IMR-90 (cell line): ENCODE data around the gene GABRR1. TPM values are rescaled to one million over a fixed set of nuclear protein-coding genes. Genes with fewer than 3 reads are reported as not detected.

Source experiments
- ATAC-seq: fragments of 200-7000 bp; cut with Tn5 transposase; 2 replicates; pipeline ENCODE4 v1.9.1; 2020; ENCODE audit warnings: low read depth, mild to moderate bottlenecking, moderate library complexity
- BruUV-seq: library from RNA; stranded (reverse); fragments of 400-500 nt; replicated peaks from 2 replicates; lab custom pipeline; 2021; lab: Mats Ljungman, UMichigan
- CTCF ChIA-PET: fragments of 300-600 bp; formaldehyde crosslinking; extraction: SDS; loops from one replicate; lab custom pipeline; 2021; ENCODE audit warnings: antibody characterized with exemption; lab: Yijun Ruan, JAX
- POLR2A ChIA-PET: fragments of 300-600 bp; sonication (Branson Sonifier 250); formaldehyde crosslinking; loops from one replicate; lab custom pipeline; 2022; ENCODE audit warnings: antibody characterized with exemption; ENCODE audit not compliant: unreplicated experiment; lab: Charles Lee
- DNase-seq: peaks from one replicate; pipeline ENCODE4 v3.0.0; 2013
- H2AFZ ChIP-seq: replicated peaks from 2 replicates; pipeline ENCODE3; 2013; ENCODE audit warnings: low read length, mild to moderate bottlenecking; ENCODE audit not compliant: poor library complexity
- H2AK5ac ChIP-seq: 2 replicates; pipeline ENCODE4 v1.6.1; 2013; ENCODE audit warnings: low read depth, low read length, inconsistent platforms
- H2AK9ac ChIP-seq: replicated peaks from 2 replicates; pipeline ENCODE3; 2013; ENCODE audit warnings: mild to moderate bottlenecking, low read depth, low read length, moderate library complexity; ENCODE audit not compliant: poor library complexity
- H2BK120ac ChIP-seq: 2 replicates; pipeline ENCODE4 v1.6.1; 2013; ENCODE audit warnings: low read depth, low read length, inconsistent platforms
- H2BK15ac ChIP-seq: 3 replicates; pipeline ENCODE4 v1.6.1; 2013; ENCODE audit warnings: low read depth, low read length, inconsistent platforms
- H2BK20ac ChIP-seq: 2 replicates; pipeline ENCODE4 v1.6.1; 2013; ENCODE audit warnings: low read depth, mild to moderate bottlenecking, inconsistent platforms, low read length, moderate library complexity
- H2BK5ac ChIP-seq: 2 replicates; pipeline ENCODE4 v1.6.1; 2013; ENCODE audit warnings: mild to moderate bottlenecking, low read depth, low read length, inconsistent platforms; ENCODE audit not compliant: poor library complexity, severe bottlenecking
- H3K14ac ChIP-seq: replicated peaks from 2 replicates; pipeline ENCODE4 v1.6.1; 2013; ENCODE audit warnings: low read depth, low read length, inconsistent platforms
- H3K18ac ChIP-seq: 2 replicates; pipeline ENCODE4 v1.6.1; 2013; ENCODE audit warnings: low read depth, low read length, control low read depth
- H3K23ac ChIP-seq: 2 replicates; pipeline ENCODE4 v1.6.1; 2013; ENCODE audit warnings: low read depth, low read length, inconsistent platforms
- H3K27ac ChIP-seq: 2 replicates; pipeline ENCODE4 v1.5.1; 2013; ENCODE audit warnings: mild to moderate bottlenecking, control low read depth, low read length; ENCODE audit not compliant: insufficient read depth
- H3K27me3 ChIP-seq: 2 replicates; pipeline ENCODE4 v1.6.1; 2013; ENCODE audit warnings: low read length; ENCODE audit not compliant: control insufficient read depth, insufficient read depth
- H3K36me3 ChIP-seq: 2 replicates; pipeline ENCODE4 v1.6.1; 2013; ENCODE audit warnings: low read length, mixed read lengths; ENCODE audit not compliant: control insufficient read depth, insufficient read depth
- H3K4ac ChIP-seq: 2 replicates; pipeline ENCODE4 v1.6.1; 2013; ENCODE audit warnings: low read depth, low read length, inconsistent platforms
- H3K4me1 ChIP-seq: 2 replicates; pipeline ENCODE4 v1.6.1; 2013; ENCODE audit warnings: low read length, mixed read lengths; ENCODE audit not compliant: control insufficient read depth, insufficient read depth
- H3K4me2 ChIP-seq: 2 replicates; pipeline ENCODE4 v1.6.1; 2013; ENCODE audit warnings: low read depth, mild to moderate bottlenecking, control low read depth, low read length, moderate library complexity
- H3K4me3 ChIP-seq: 2 replicates; pipeline ENCODE4 v1.5.1; 2013; ENCODE audit warnings: low read depth, mild to moderate bottlenecking, control low read depth, low read length, moderate library complexity; ENCODE audit not compliant: insufficient read depth
- H3K56ac ChIP-seq: 2 replicates; pipeline ENCODE4 v1.6.1; 2013; ENCODE audit warnings: low read length, inconsistent platforms; ENCODE audit not compliant: insufficient read depth; ENCODE audit errors: extremely low read depth
- H3K79me1 ChIP-seq, 2 experiments: 2 replicates each; pipeline ENCODE4 v1.6.1; 2013; ENCODE audit warnings: low read length in 2 of 2, inconsistent platforms in 1 of 2, low read depth in 1 of 2
- H3K9ac ChIP-seq: 2 replicates; pipeline ENCODE4 v1.6.1; 2013; ENCODE audit warnings: low read depth, low read length, control low read depth
- H3K9me1 ChIP-seq: 2 replicates; pipeline ENCODE4 v1.6.1; 2013; ENCODE audit warnings: low read length, inconsistent platforms; ENCODE audit not compliant: insufficient read depth
- H3K9me3 ChIP-seq: 2 replicates; pipeline ENCODE4 v1.6.1; 2013; ENCODE audit warnings: low read length; ENCODE audit not compliant: control insufficient read depth, insufficient read depth
- H4K20me1 ChIP-seq: 2 replicates; pipeline ENCODE4 v1.6.1; 2013; ENCODE audit warnings: low read length, inconsistent platforms; ENCODE audit not compliant: insufficient read depth
- H4K5ac ChIP-seq: 2 replicates; pipeline ENCODE4 v1.6.1; 2013; ENCODE audit warnings: mild to moderate bottlenecking, low read depth, low read length, control low read depth
- H4K8ac ChIP-seq, 2 experiments: 2 replicates each; pipeline ENCODE4 v1.6.1; 2013; ENCODE audit warnings: low read depth in 2 of 2, low read length in 2 of 2, control low read depth in 1 of 2, inconsistent platforms in 1 of 2
- H4K91ac ChIP-seq: 2 replicates; pipeline ENCODE4 v1.6.1; 2013; ENCODE audit warnings: low read depth, low read length, inconsistent platforms; ENCODE audit not compliant: insufficient read depth
- BHLHE40 ChIP-seq: fragments of 150-350 bp; IDR thresholded peaks from 2 replicates; pipeline ENCODE4 v1.6.1; 2016; ENCODE audit warnings: mild to moderate bottlenecking, low read depth, low read length
- CEBPB ChIP-seq: IDR thresholded peaks from 2 replicates; pipeline ENCODE4 v1.6.1; 2012; ENCODE audit warnings: low read depth, low read length, improper control_type of control experiment
- CHD1 ChIP-seq: IDR thresholded peaks from 2 replicates; pipeline ENCODE4 v1.6.1; 2012; ENCODE audit warnings: low read depth, low read length, improper control_type of control experiment
- CTCF ChIP-seq: conservative IDR thresholded peaks from 2 replicates; pipeline ENCODE4 v1.5.1; 2012; ENCODE audit warnings: mild to moderate bottlenecking, low read depth, low read length, improper control_type of control experiment
- ELK1 ChIP-seq: fragments of 150-350 bp; IDR thresholded peaks from 2 replicates; pipeline ENCODE4 v1.6.1; 2016; ENCODE audit warnings: low read depth, mild to moderate bottlenecking, low read length, moderate library complexity, borderline replicate concordance
- FOS ChIP-seq: fragments of 150-350 bp; IDR thresholded peaks from 2 replicates; pipeline ENCODE4 v1.6.1; 2016; ENCODE audit warnings: low read depth, low read length
- MAFK ChIP-seq: IDR thresholded peaks from 2 replicates; pipeline ENCODE4 v1.6.1; 2012; ENCODE audit warnings: low read depth, low read length, improper control_type of control experiment
- MAZ ChIP-seq: IDR thresholded peaks from 2 replicates; pipeline ENCODE4 v1.6.1; 2012; ENCODE audit warnings: low read depth, mild to moderate bottlenecking, low read length, improper control_type of control experiment, moderate library complexity, borderline replicate concordance
- MXI1 ChIP-seq: IDR thresholded peaks from 2 replicates; pipeline ENCODE4 v1.6.1; 2012; ENCODE audit warnings: low read depth, mild to moderate bottlenecking, low read length, moderate library complexity, borderline replicate concordance
- NFE2L2 ChIP-seq: fragments of 150-350 bp; IDR thresholded peaks from 2 replicates; pipeline ENCODE4 v1.6.1; 2016; ENCODE audit warnings: low read depth, mild to moderate bottlenecking, low read length
- POLR2A ChIP-seq: IDR thresholded peaks from 2 replicates; pipeline ENCODE4 v1.6.1; 2012; ENCODE audit warnings: mild to moderate bottlenecking, low read depth, low read length
- RAD21 ChIP-seq: IDR thresholded peaks from 2 replicates; pipeline ENCODE4 v1.6.1; 2012; ENCODE audit warnings: low read length, improper control_type of control experiment
- RCOR1 ChIP-seq: IDR thresholded peaks from 2 replicates; pipeline ENCODE4 v1.6.1; 2012; ENCODE audit warnings: mild to moderate bottlenecking, low read length, improper control_type of control experiment; ENCODE audit not compliant: insufficient replicate concordance
- RFX5 ChIP-seq: IDR thresholded peaks from 2 replicates; pipeline ENCODE4 v1.8.0; 2012; ENCODE audit warnings: low read depth, mild to moderate bottlenecking, low read length, moderate library complexity
- SMC3 ChIP-seq: fragments of 150-350 bp; IDR thresholded peaks from 2 replicates; pipeline ENCODE4 v1.6.1; 2016; ENCODE audit warnings: low read depth, mild to moderate bottlenecking, antibody characterized with exemption, low read length, moderate library complexity
- USF2 ChIP-seq: fragments of 150-350 bp; IDR thresholded peaks from 2 replicates; pipeline ENCODE4 v1.6.1; 2017; ENCODE audit warnings: mild to moderate bottlenecking, antibody characterized with exemption, low read length, low read depth
- WGBS, 2 experiments: methylation state at CpG; one replicate each; pipeline versions ENCODE4 v1.1.5 to v1.1.7; 2013; ENCODE audit warnings: missing lambda C conversion rate in 2 of 2; ENCODE audit not compliant: insufficient read length in 1 of 2; ENCODE audit errors: extremely low coverage in 2 of 2; 5-methylcytosine and 5-hydroxymethylcytosine counted together
- dilution Hi-C: fragments of 300-500 bp; cut with HindIII; formaldehyde crosslinking; loops from one replicate; pipeline ENCODE4 v1.14.3; 2018; ENCODE audit warnings: low sequenced_read_pairs; ENCODE audit not compliant: unreplicated experiment
- in situ Hi-C: fragments of 300-500 bp; cut with MboI; formaldehyde crosslinking; loops from 3 replicates; pipeline ENCODE4 v1.14.3; 2019; ENCODE audit warnings: low sequenced_read_pairs, inconsistent platforms, mixed read lengths
- intact Hi-C: fragments of 100-400 bp; cut with micrococcal nuclease; formaldehyde crosslinking; loops from 2 replicates; pipeline ENCODE4 v1.10.0; 2022
- polyA plus RNA-seq, 3 experiments: library from polyadenylated mRNA; depleted of rRNA; stranded (reverse); fragments of >200 nt; gene quantifications; 2 replicates each; pipeline ENCODE4 v1.2.3, GENCODE V29; 2012; ENCODE audit warnings: low replicate concordance in 1 of 3
- total RNA-seq: library from RNA; depleted of rRNA; stranded (reverse); fragments of >200 nt; gene quantifications from 2 replicates; pipeline ENCODE4 v1.2.3, GENCODE V29; 2012

Gene GABRR1
- total and polyA plus RNA-seq, 2 of the 4 experiments (the other 2 are of a cell fraction) = not detected

- Histone ChIP-seq H2BK20ac (no peak overlapping the region), H3K4me3 (no peak overlapping the region), H3K4ac (no peak overlapping the region), H3K79me1 (no peaks in the 10 kb centered on the region), H3K4me1 (no peaks in the 10 kb centered on the region), H2BK120ac (no peak overlapping the region), H2AK5ac (no peak overlapping the region), H4K91ac (no peak overlapping the region), H4K20me1 (no peaks in the 10 kb centered on the region), H3K36me3 (no peaks in the 10 kb centered on the region), H4K8ac (no peak overlapping the region), H3K4me2 (no peak overlapping the region), H3K56ac (no peak overlapping the region), H2AK9ac (no peak overlapping the region), H3K9ac (no peak overlapping the region), H3K18ac (no peak overlapping the region), H4K5ac (no peak overlapping the region), H3K9me1 (no peaks in the 10 kb centered on the region), H2BK5ac (no peak overlapping the region), H3K27me3 (no peaks in the 10 kb centered on the region), H3K14ac (no peak overlapping the region), H3K9me3 (no peaks in the 10 kb centered on the region), H3K27ac (no peak overlapping the region), H2AFZ (no peak overlapping the region), H2BK15ac (no peak overlapping the region), H3K23ac (no peak overlapping the region)
- in situ Hi-C loops = loop anchor here (25.0 kb wide), 1 partner anchor 231 kb away; the partner anchor contains the start of gene UBE2J1
- ATAC-seq = no peak
- 100% methylated on average over 2 of the region's 3 CpGs; no CpG with 5 or more reads in 1 of the 2 experiments for WGBS, 2 experiments
- no peak for TF ChIP-seq RAD21
- no peak for TF ChIP-seq MXI1
- no peak for TF ChIP-seq POLR2A
- TF ChIP-seq CHD1 = no peak
- TF ChIP-seq ELK1 = no peak
- no peak for TF ChIP-seq BHLHE40
- no peak for TF ChIP-seq CEBPB
- TF ChIP-seq FOS = no peak
- TF ChIP-seq USF2 = no peak
- no peak for TF ChIP-seq RFX5
- TF ChIP-seq NFE2L2 = no peak
- no peak for TF ChIP-seq CTCF
- TF ChIP-seq MAZ = no peak
- TF ChIP-seq RCOR1 = no peak
- TF ChIP-seq SMC3 = no peak
- no peak for TF ChIP-seq MAFK
- ChIA-PET CTCF (no interaction called here), POLR2A (no interaction called here)
- no peak for DNase-seq
- intact Hi-C loops = no loop called here
- BruUV-seq = no TSS peak
- dilution Hi-C loops = no loop called here
Measured at GRCh38 chr6:89131599-89131998, 85.6 kb downstream of the GABRR1 start.
